CD4-positive, alpha-beta T cell treated with Interleukin-1 beta for 1 hour (primary cell): ENCODE measurements around the gene RRP9.
"Not testable (repeated sequence)": the region's sequence is repeated elsewhere in the genome, so short reads cannot be mapped to it uniquely, and the experiment has no call there.

Source experiments
- DNase-seq, 2 donors: peaks; one replicate each; pipeline ENCODE4 v3.0.0-alpha.2; 2020 to 2022

RRP9 gene

GRCh38 chr3:51941798-51942602 is at the start of gene RRP9, which contains the start of gene PARP3:
Gene RRP9, minus strand, starts transcription at chr3:51941904. Its CDS starts 37 bp downstream, at chr3:51941867.
Gene PARP3, plus strand, starts transcription at chr3:51942363. Its CDS starts 993 bp downstream, at chr3:51943356.
- peak; percentile 100 for DNase-seq

- DNase-seq, result not testable (repeated sequence)
Measured at GRCh38 chr3:51990501-51990971, 48.8 kb upstream of the RRP9 start.

- no peak for DNase-seq
Measured at GRCh38 chr3:51988286-51989146, 46.8 kb upstream of the RRP9 start.

- DNase-seq, result no peak
Measured at GRCh38 chr3:51987568-51987967, 45.9 kb upstream of the RRP9 start.

- DNase-seq, result no peak
Measured at GRCh38 chr3:51986010-51986947, 44.6 kb upstream of the RRP9 start.

GRCh38 chr3:51985063-51985462 is 43.4 kb upstream of the RRP9 start:
- no peak for DNase-seq

GRCh38 chr3:51984269-51984647 is 42.6 kb upstream of the RRP9 start:
- no peak for DNase-seq

GRCh38 chr3:51983578-51984268 is 42.0 kb upstream of the RRP9 start:
- no peak for DNase-seq

GRCh38 chr3:51982838-51983577 is 41.3 kb upstream of the RRP9 start, which contains the start of gene ACY1:
Gene ACY1, plus strand, starts transcription at chr3:51983535. Its CDS starts 530 bp downstream, at chr3:51984065.
- DNase-seq, result peak; percentile 64 to 76

- DNase-seq, result peak in 1 of 2 donors; percentile 19
Measured at GRCh38 chr3:51982352-51982837, 40.7 kb upstream of the RRP9 start.

- no peak for DNase-seq
Measured at GRCh38 chr3:51980253-51980652, 38.5 kb upstream of the RRP9 start.

GRCh38 chr3:51978143-51978502 is 36.4 kb upstream of the RRP9 start:
- DNase-seq, result no peak

GRCh38 chr3:51977446-51978142 is 35.9 kb upstream of the RRP9 start:
- DNase-seq, result peak; percentile 26 to 53

- peak; percentile 43 to 48 for DNase-seq
Measured at GRCh38 chr3:51975852-51976549, 34.3 kb upstream of the RRP9 start.

- DNase-seq, result peak; percentile 82 to 85
Measured at GRCh38 chr3:51974963-51975851, 33.5 kb upstream of the RRP9 start, which contains the start of gene ABHD14A. Gene ABHD14A, plus strand, starts transcription at chr3:51975064. Its CDS starts 72 bp downstream, at chr3:51975136.

GRCh38 chr3:51974277-51974962 is 32.7 kb upstream of the RRP9 start:
- no peak for DNase-seq

GRCh38 chr3:51971350-51971749 is 29.6 kb upstream of the RRP9 start:
- DNase-seq, result no peak
